ENCODE data around the gene GABRE. TPM values are rescaled to one million over a fixed set of nuclear protein-coding genes. Genes with fewer than 3 reads are reported as not detected.

Gene GABRE, protein sequence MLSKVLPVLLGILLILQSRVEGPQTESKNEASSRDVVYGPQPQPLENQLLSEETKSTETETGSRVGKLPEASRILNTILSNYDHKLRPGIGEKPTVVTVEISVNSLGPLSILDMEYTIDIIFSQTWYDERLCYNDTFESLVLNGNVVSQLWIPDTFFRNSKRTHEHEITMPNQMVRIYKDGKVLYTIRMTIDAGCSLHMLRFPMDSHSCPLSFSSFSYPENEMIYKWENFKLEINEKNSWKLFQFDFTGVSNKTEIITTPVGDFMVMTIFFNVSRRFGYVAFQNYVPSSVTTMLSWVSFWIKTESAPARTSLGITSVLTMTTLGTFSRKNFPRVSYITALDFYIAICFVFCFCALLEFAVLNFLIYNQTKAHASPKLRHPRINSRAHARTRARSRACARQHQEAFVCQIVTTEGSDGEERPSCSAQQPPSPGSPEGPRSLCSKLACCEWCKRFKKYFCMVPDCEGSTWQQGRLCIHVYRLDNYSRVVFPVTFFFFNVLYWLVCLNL
- 3.6 and 7.4 TPM in 2 replicates for total RNA-seq

DNA sequence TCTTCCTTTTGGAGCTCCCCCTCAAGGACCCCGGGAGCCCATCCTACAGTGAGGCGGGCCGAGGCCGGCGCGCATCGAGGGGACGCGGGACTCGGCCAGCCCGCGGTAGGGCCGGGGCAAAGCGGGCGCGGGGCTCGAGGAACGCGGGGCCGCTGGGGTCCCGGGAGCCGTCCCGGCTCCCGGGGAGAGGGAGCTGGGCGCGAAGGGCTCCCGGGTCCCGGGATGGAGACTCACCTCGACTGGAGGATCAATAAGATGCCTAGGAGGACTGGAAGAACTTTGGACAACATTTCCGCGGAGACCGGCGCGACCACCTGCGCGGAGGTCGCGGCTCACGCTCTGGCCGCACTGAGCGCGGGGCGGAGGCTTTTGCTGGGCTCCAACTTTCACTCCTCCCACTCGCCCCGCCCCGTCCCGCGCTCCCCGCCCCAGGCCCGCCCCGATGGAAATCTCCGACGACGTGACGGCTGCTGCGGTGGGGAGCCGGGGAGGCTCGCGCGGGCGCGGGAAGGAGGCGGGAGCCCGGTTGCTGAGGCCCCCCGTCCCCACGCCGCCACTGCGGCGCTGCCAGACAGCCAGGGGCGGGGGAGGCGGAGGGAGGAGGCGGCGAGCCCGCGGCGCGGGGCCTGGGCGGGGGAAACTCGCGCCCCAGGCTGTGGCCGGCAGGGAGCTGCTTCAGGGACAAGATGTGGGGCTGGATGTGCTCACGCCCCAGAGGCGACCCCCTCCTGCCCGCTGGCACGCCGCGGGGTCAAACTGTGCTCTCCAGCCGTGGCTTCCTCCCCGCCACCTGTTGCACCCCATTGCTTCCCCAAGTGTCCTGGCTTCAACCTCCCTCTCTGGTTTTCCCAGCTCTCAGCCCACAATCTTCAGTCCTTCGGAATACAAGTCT is at the start of gene GABRE:
Gene GABRE, minus strand, starts transcription at position 341 of the 892 bp plus-strand sequence. Its CDS starts 51 bp downstream, at position 290.

DNA sequence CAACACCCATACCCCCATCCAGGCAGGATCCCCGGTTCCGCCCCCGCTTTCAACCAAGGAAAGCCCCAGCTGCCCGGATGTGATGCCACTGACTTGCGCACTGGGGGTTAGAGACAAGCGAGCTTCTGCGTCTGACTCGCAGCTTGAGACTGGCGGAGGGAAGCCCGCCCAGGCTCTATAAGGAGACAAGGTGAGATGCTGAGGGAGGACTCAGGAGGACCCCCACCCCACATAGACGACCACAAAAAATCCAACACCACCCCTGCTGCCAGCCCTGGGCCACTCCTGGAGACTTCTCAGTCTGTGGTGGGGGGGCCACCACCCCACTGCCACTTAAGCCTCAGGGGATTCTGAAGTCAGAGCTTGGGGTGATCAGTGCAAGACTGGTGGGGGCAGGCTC is 61.7 kb downstream of the GABRE start, which contains the start of gene MAGEA4:
Gene MAGEA4, plus strand, starts transcription at position 110 of the 400 bp plus-strand sequence. CDS start 10,776 bp downstream, outside the sequence.

Other genes with a start within 250 kb of the GABRE start
- not detected in 2 replicates for gene CNGA2, start 239.9 kb downstream of the GABRE start, total RNA-seq
- gene MAGEA4, start 61.8 kb downstream of the GABRE start, total RNA-seq = not detected in 2 replicates
- gene MAGEA10, start 163.9 kb upstream of the GABRE start, total RNA-seq = not detected in 2 replicates

Data from epithelial cell of umbilical artery (primary cell).